AG04449 (cell line): ENCODE results near the gene PTPN9.
"Not testable (repeated sequence)": the region's sequence is repeated elsewhere in the genome, so short reads cannot be mapped to it uniquely, and the experiment has no call there.

ENCODE experiments used
- CTCF ChIA-PET: fragments of 350-600 bp; formaldehyde crosslinking; extraction: SDS; loops from one replicate; lab custom pipeline; 2021; ENCODE audit warnings: antibody characterized with exemption; lab: Yijun Ruan, JAX
- POLR2A ChIA-PET: fragments of 400-600, 350-600 bp; formaldehyde crosslinking; extraction: SDS; loops from one replicate; lab custom pipeline; 2020; ENCODE audit warnings: antibody characterized with exemption, inconsistent platforms; lab: Yijun Ruan, JAX
- DNase-seq: peaks from one replicate; pipeline ENCODE4 v3.0.0-alpha.2; 2010; ENCODE audit warnings: low read depth, low spot score
- H3K4me3 ChIP-seq: 2 replicates; pipeline ENCODE4 v1.5.1; 2011; ENCODE audit warnings: low read depth, mild to moderate bottlenecking, control low read depth, low read length
- TF ChIP-seq, protein P1 (sequence below): IDR thresholded peaks from one replicate; pipeline ENCODE4 v1.5.1; 2011; ENCODE audit warnings: mild to moderate bottlenecking, moderate library complexity, low read length, control low read depth, inconsistent platforms; ENCODE audit not compliant: insufficient read depth; ENCODE audit errors: missing control alignments

Gene PTPN9

GRCh38 chr15:75570126-75570845, 8.8 kb downstream of the PTPN9 start:
- CTCF ChIA-PET = interaction anchor here (1.1 kb wide), 1 partner anchor 9 kb away, joined by 3 read pairs; the partner anchor contains the start of gene PTPN9
- TF ChIP-seq, protein P1, sequence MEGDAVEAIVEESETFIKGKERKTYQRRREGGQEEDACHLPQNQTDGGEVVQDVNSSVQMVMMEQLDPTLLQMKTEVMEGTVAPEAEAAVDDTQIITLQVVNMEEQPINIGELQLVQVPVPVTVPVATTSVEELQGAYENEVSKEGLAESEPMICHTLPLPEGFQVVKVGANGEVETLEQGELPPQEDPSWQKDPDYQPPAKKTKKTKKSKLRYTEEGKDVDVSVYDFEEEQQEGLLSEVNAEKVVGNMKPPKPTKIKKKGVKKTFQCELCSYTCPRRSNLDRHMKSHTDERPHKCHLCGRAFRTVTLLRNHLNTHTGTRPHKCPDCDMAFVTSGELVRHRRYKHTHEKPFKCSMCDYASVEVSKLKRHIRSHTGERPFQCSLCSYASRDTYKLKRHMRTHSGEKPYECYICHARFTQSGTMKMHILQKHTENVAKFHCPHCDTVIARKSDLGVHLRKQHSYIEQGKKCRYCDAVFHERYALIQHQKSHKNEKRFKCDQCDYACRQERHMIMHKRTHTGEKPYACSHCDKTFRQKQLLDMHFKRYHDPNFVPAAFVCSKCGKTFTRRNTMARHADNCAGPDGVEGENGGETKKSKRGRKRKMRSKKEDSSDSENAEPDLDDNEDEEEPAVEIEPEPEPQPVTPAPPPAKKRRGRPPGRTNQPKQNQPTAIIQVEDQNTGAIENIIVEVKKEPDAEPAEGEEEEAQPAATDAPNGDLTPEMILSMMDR = no peak

DNA sequence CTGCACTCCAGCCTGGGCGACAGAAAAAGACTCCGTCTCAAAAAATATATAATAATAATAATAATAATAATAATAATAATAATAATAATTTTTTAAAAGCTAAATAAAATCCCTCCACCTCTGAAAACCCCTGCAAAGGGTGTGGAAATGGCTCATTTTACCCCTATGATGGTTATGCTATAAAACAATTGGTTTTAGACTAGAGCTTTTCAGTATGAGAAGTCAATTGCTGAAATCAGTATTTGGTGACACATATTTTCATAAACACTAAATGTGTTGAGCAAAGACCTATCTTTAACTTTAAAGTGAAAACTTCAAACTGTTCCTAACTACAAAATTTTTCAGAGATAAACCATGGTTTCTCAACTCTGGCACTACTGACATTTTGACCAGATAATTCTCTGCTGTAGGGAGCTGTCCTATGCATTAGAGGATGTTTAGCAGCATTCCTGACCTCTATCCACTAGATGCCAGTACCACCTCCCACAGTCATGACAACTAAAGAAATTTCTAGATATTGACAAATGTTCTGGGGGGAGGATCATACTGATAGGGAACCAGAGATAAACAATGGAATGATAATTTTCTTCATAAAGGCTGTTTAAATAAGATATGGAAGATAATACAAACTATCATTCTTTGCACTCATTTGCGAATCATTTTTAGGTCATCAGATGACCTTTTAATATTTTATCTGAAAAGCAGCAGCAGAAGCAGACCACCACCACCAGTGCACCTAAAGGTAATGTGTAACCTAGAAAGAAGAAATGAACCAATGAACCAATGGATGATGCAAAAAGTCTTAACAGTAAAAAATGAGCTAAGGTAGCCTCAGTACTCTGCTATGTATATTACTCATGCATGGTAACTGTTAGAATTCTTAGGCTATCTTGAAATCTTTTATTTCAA, 13.8 kb downstream of the PTPN9 start:
- ChIA-PET POLR2A (no interaction called here), CTCF (interaction anchor here (1.2 to 1.7 kb wide), 4 partner anchors 32 to 119 kb away, joined by 3 read pairs; no protein-coding TSS in a partner anchor)
- DNase-seq = no peak
- TF ChIP-seq, protein P1 = no peak
- H3K4me3 ChIP-seq = no peak overlapping the region

More at GRCh38 chr15:75570126-75570845, 8.8 kb downstream of the PTPN9 start:
- H3K4me3 ChIP-seq = no peak overlapping the region
- no peak for DNase-seq
- POLR2A ChIA-PET = no interaction called here

DNA sequence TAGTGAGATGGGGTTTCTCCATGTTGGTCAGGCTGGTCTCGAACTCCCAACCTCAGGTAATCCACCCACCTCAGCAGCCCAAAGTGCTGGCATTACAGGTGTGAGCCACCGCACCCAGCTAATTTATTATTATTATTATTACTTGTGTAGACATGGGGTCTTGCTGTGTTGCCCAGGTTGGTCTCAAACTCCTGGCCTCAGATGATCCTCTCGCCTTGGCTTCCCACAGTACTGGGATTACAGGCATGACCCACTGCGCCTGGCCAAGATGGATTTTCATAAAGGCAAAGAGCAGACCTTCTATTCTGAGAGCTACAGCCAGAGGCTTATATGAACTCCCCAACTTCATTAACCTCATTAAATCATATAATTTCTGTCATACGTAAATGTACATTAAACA, 17.2 kb downstream of the PTPN9 start:
- TF ChIP-seq, protein P1 = no peak
- no peak overlapping the region for H3K4me3 ChIP-seq
- POLR2A ChIA-PET = no interaction called here
- DNase-seq = no peak
- CTCF ChIA-PET = interaction anchor here (1.1 kb wide), 1 partner anchor 17 kb away, joined by 3 read pairs; the partner anchor contains the start of gene PTPN9

DNA sequence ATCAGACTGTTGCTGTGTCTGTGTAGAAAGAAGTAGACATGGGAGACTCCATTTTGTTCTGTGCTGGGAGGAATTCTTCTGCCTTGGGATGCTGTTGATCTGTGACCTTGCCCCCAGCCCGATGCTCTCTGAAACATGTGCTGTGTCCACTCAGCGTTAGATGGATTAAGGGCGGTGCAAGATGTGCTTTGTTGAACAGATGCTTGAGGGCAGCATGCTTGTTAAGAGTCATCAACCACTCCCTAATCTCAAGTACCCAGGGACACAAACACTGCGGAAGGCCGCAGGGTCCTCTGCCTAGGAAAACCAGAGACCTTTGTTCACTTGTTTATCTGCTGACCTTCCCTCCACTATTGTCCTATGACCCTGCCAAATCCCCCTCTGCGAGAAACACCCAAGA, 19.8 kb downstream of the PTPN9 start:
- DNase-seq, CTCF ChIA-PET, H3K4me3 ChIP-seq: not testable (repeated sequence)
- POLR2A ChIA-PET = interaction anchor here (0.8 kb wide), 1 partner anchor 15 kb away, joined by 3 read pairs; no protein-coding TSS in a partner anchor

GRCh38 chr15:75558955-75559354, 20.2 kb downstream of the PTPN9 start:
- DNase-seq, H3K4me3 ChIP-seq, CTCF ChIA-PET, POLR2A ChIA-PET: not testable (repeated sequence)

DNA sequence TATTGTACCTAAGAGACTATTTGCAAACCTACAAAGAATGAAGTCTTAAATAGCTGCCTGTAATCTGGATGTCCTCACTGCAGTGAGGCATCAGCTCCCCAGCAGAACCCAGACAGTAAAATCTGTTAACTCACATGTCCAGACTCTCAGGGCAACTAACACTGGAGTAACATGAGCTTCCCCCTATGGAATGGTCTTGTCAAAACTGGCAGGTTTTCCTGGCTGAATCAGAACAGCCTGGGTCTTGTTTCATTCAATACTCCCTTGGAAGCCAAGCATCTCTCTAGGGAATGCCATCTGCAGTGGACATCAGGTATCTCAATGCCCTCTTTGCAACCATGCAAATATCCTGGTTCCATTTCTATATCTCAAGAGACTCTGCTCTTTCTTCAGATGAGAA, 24.4 kb downstream of the PTPN9 start:
- ChIA-PET CTCF (interaction anchor here (0.8 to 1.1 kb wide), 2 partner anchors 10 to 49 kb away, joined by 3 read pairs; no protein-coding TSS in a partner anchor), POLR2A (interaction anchor here (0.9 kb wide), 1 partner anchor 23 kb away, joined by 3 read pairs; no protein-coding TSS in a partner anchor)
- peak; percentile 40 for DNase-seq
- no peak overlapping the region for H3K4me3 ChIP-seq
- TF ChIP-seq, protein P1 = no peak

GRCh38 chr15:75553659-75554058, 25.5 kb downstream of the PTPN9 start:
- H3K4me3 ChIP-seq = no peak overlapping the region
- CTCF ChIA-PET = interaction anchor here (1.1 kb wide), 1 partner anchor 21 kb away, joined by 4 read pairs; no protein-coding TSS in a partner anchor
- POLR2A ChIA-PET = no interaction called here
- TF ChIP-seq, protein P1 = no peak
- DNase-seq = no peak
